Measurements from ENCODE around the gene SLITRK1.

Gene SLITRK1

GRCh38 chr13:83883061-83883523 lies 818 bp upstream of the SLITRK1 start:
- Histone ChIP-seq H3K4me1 (ENCODE audit: insufficient read depth, low read length, severe bottlenecking) (no peaks in the 10 kb centered on the region), H3K27me3 (ENCODE audit: insufficient read depth, low read length) (no peaks in the 10 kb centered on the region), H2AFZ (ENCODE audit: low read length) (no peak overlapping the region), H3K4me3 (ENCODE audit: low read depth, low read length, poor library complexity, severe bottlenecking) (no peak overlapping the region), H3F3A (ENCODE audit: insufficient read depth, low read length) (no peaks in the 10 kb centered on the region; the same call in 1 of the 2 replicates), H3K4me2 (ENCODE audit: low read length) (no peak overlapping the region), H4K20me1 (ENCODE audit: insufficient read depth, low read length) (no peaks in the 10 kb centered on the region), H3K27ac (ENCODE audit: low read depth, low read length, poor library complexity, severe bottlenecking) (no peak overlapping the region), H3K9ac (ENCODE audit: low read length) (no peak overlapping the region), H3K9me3 (ENCODE audit: low read length) (no peaks in the 10 kb centered on the region), H3K79me2 (ENCODE audit: insufficient read depth, low read length) (no peaks in the 10 kb centered on the region), H3K9me2 (ENCODE audit: low read depth, low read length) (no peaks in the 10 kb centered on the region), H3K36me3 (ENCODE audit: insufficient read depth, low read length) (no peaks in the 10 kb centered on the region)
- TF ChIP-seq EZH2 (IDR thresholded peaks at IDR 0.05; ENCODE audit: borderline replicate concordance, low read length), result no peak
- no peak for TF ChIP-seq CTCF (IDR thresholded peaks at IDR 0.05; ENCODE audit: low read length)

GRCh38 chr13:83882606-83882959 lies 309 bp upstream of the SLITRK1 start:
- Histone ChIP-seq H3K4me3 (ENCODE audit: low read depth, low read length, poor library complexity, severe bottlenecking) (no peak overlapping the region), H3K4me1 (ENCODE audit: insufficient read depth, low read length, severe bottlenecking) (no peaks in the 10 kb centered on the region), H3K9me2 (ENCODE audit: low read depth, low read length) (no peaks in the 10 kb centered on the region), H3K27ac (ENCODE audit: low read depth, low read length, poor library complexity, severe bottlenecking) (no peak overlapping the region), H3K27me3 (ENCODE audit: insufficient read depth, low read length) (no peaks in the 10 kb centered on the region), H2AFZ (ENCODE audit: low read length) (no peak overlapping the region), H3K79me2 (ENCODE audit: insufficient read depth, low read length) (no peaks in the 10 kb centered on the region), H3K36me3 (ENCODE audit: insufficient read depth, low read length) (no peaks in the 10 kb centered on the region), H4K20me1 (ENCODE audit: insufficient read depth, low read length) (no peaks in the 10 kb centered on the region), H3K9me3 (ENCODE audit: low read length) (no peaks in the 10 kb centered on the region), H3K4me2 (ENCODE audit: low read length) (no peak overlapping the region), H3F3A (ENCODE audit: insufficient read depth, low read length) (no peaks in the 10 kb centered on the region; the same call in 1 of the 2 replicates), H3K9ac (ENCODE audit: low read length) (no peak overlapping the region)
- TF ChIP-seq CTCF (IDR thresholded peaks at IDR 0.05; ENCODE audit: low read length) (no peak), EZH2 (IDR thresholded peaks at IDR 0.05; ENCODE audit: borderline replicate concordance, low read length) (no peak)

GRCh38 chr13:83881140-83881684 lies 1.1 kb downstream of the SLITRK1 start:
- H3K36me3 ChIP-seq (ENCODE audit: insufficient read depth, low read length), result no peaks in the 10 kb centered on the region
- no peak overlapping the region for H3K27ac ChIP-seq (ENCODE audit: low read depth, low read length, poor library complexity, severe bottlenecking)
- H3K27me3 ChIP-seq (ENCODE audit: insufficient read depth, low read length), result no peaks in the 10 kb centered on the region
- H2AFZ ChIP-seq (ENCODE audit: low read length), result no peak overlapping the region
- no peaks in the 10 kb centered on the region for H3K9me2 ChIP-seq (ENCODE audit: low read depth, low read length)
- H3K79me2 ChIP-seq (ENCODE audit: insufficient read depth, low read length), result no peaks in the 10 kb centered on the region
- H3K9me3 ChIP-seq (ENCODE audit: low read length), result no peaks in the 10 kb centered on the region
- H3F3A ChIP-seq (ENCODE audit: insufficient read depth, low read length), result no peaks in the 10 kb centered on the region; the same call in 1 of the 2 replicates
- no peaks in the 10 kb centered on the region for H4K20me1 ChIP-seq (ENCODE audit: insufficient read depth, low read length)
- H3K4me2 ChIP-seq (ENCODE audit: low read length), result no peak overlapping the region
- H3K4me1 ChIP-seq (ENCODE audit: insufficient read depth, low read length, severe bottlenecking), result no peaks in the 10 kb centered on the region
- H3K9ac ChIP-seq (ENCODE audit: low read length), result no peak overlapping the region
- no peak overlapping the region for H3K4me3 ChIP-seq (ENCODE audit: low read depth, low read length, poor library complexity, severe bottlenecking)
- TF ChIP-seq EZH2 (IDR thresholded peaks at IDR 0.05; ENCODE audit: borderline replicate concordance, low read length) (no peak), CTCF (IDR thresholded peaks at IDR 0.05; ENCODE audit: low read length) (no peak)

All from OCI-LY1 (cell line).